ENCODE data around the gene PRDM16.

PRDM16 gene

GRCh38 chr1:3391711-3392110 is 322.7 kb downstream of the PRDM16 start:
- DNase-seq (ENCODE audit: low read depth): no peak
- TF ChIP-seq CTCF (conservative IDR thresholded peaks at IDR 0.05; ENCODE audit: low read depth, low read length): no peak
- no peak overlapping the region for H3K4me3 ChIP-seq (ENCODE audit: low read depth, low read length)

- no peak for TF ChIP-seq CTCF (conservative IDR thresholded peaks at IDR 0.05; ENCODE audit: low read depth, low read length)
- H3K4me3 ChIP-seq (ENCODE audit: low read depth, low read length): no peak overlapping the region
- peak; percentile 6 for DNase-seq (ENCODE audit: low read depth)
Measured at GRCh38 chr1:3393024-3393986, 324.3 kb downstream of the PRDM16 start.

GRCh38 chr1:3393987-3394920 is 325.3 kb downstream of the PRDM16 start:
- DNase-seq (ENCODE audit: low read depth): no peak
- H3K4me3 ChIP-seq (ENCODE audit: low read depth, low read length): no peak overlapping the region
- TF ChIP-seq CTCF (conservative IDR thresholded peaks at IDR 0.05; ENCODE audit: low read depth, low read length): no peak

- no peak overlapping the region for H3K4me3 ChIP-seq (ENCODE audit: low read depth, low read length)
- TF ChIP-seq CTCF (conservative IDR thresholded peaks at IDR 0.05; ENCODE audit: low read depth, low read length): no peak
- no peak for DNase-seq (ENCODE audit: low read depth)
Measured at GRCh38 chr1:3396411-3396810, 327.4 kb downstream of the PRDM16 start.

GRCh38 chr1:3397311-3397710 is 328.3 kb downstream of the PRDM16 start:
- no peak for DNase-seq (ENCODE audit: low read depth)
- H3K4me3 ChIP-seq (ENCODE audit: low read depth, low read length): no peak overlapping the region
- no peak for TF ChIP-seq CTCF (conservative IDR thresholded peaks at IDR 0.05; ENCODE audit: low read depth, low read length)

GRCh38 chr1:3398396-3399140 is 329.6 kb downstream of the PRDM16 start:
- DNase-seq (ENCODE audit: low read depth): no peak
- no peak for TF ChIP-seq CTCF (conservative IDR thresholded peaks at IDR 0.05; ENCODE audit: low read depth, low read length)
- H3K4me3 ChIP-seq (ENCODE audit: low read depth, low read length): no peak overlapping the region

All from choroid plexus epithelial cell (primary cell).